ENCODE measurements around the gene MAPK11.

MAPK11 gene

GRCh38 chr22:50268655-50269113 lies 1.5 kb downstream of the MAPK11 start:
- DNase-seq (ENCODE audit: extremely low read depth, low read depth), result no peak
- H3K4me3 ChIP-seq (replicated peaks; ENCODE audit: low read depth, low read length), result no peak overlapping the region

GRCh38 chr22:50267591-50268390 lies 2.4 kb downstream of the MAPK11 start:
- DNase-seq (ENCODE audit: extremely low read depth, low read depth), result no peak
- peak; percentile 10 for TF ChIP-seq CTCF (IDR thresholded peaks at IDR 0.05; ENCODE audit: low read depth, low read length, missing control alignments)
- peak overlapping the region; percentile 19; the same call in 1 of the 2 replicates for H3K4me3 ChIP-seq (replicated peaks; ENCODE audit: low read depth, low read length)

More at GRCh38 chr22:50268655-50269113, 1.5 kb downstream of the MAPK11 start:
- no peak for TF ChIP-seq CTCF (IDR thresholded peaks at IDR 0.05; ENCODE audit: low read depth, low read length, missing control alignments)

- no peak for TF ChIP-seq CTCF (IDR thresholded peaks at IDR 0.05; ENCODE audit: low read depth, low read length, missing control alignments)
- DNase-seq (ENCODE audit: extremely low read depth, low read depth), result no peak
- no peak overlapping the region for H3K4me3 ChIP-seq (replicated peaks; ENCODE audit: low read depth, low read length)
Measured at GRCh38 chr22:50266994-50267393, 3.2 kb downstream of the MAPK11 start.

GRCh38 chr22:50264946-50265669 lies 5.1 kb downstream of the MAPK11 start:
- TF ChIP-seq CTCF (IDR thresholded peaks at IDR 0.05; ENCODE audit: low read depth, low read length, missing control alignments), result no peak
- DNase-seq (ENCODE audit: extremely low read depth, low read depth), result no peak
- H3K4me3 ChIP-seq (replicated peaks; ENCODE audit: low read depth, low read length), result no peak overlapping the region

- DNase-seq (ENCODE audit: extremely low read depth, low read depth), result no peak
- no peak for TF ChIP-seq CTCF (IDR thresholded peaks at IDR 0.05; ENCODE audit: low read depth, low read length, missing control alignments)
Measured at GRCh38 chr22:50264104-50264745, 6.0 kb downstream of the MAPK11 start.

GRCh38 chr22:50262973-50263617 lies 7.1 kb downstream of the MAPK11 start:
- TF ChIP-seq CTCF (IDR thresholded peaks at IDR 0.05; ENCODE audit: low read depth, low read length, missing control alignments), result no peak
- H3K4me3 ChIP-seq (replicated peaks; ENCODE audit: low read depth, low read length), result no peak overlapping the region
- DNase-seq (ENCODE audit: extremely low read depth, low read depth), result no peak

More at GRCh38 chr22:50264104-50264745, 6.0 kb downstream of the MAPK11 start:
- no peak overlapping the region for H3K4me3 ChIP-seq (replicated peaks; ENCODE audit: low read depth, low read length)

Measured in HFF-Myc (cell line).